Activated B cell treated with CpG ODN at 0.5 μM for 24 hours (primary cell): ENCODE measurements around the gene ZNF774. TPM values are rescaled to one million over a fixed set of nuclear protein-coding genes. Genes with fewer than 3 reads are reported as not detected.

Experiments used
- ATAC-seq: fragments of 200-7000 bp; cut with Tn5 transposase; one replicate; pipeline ENCODE4 v1.10.0; 2021; ENCODE audit warnings: low read depth, mild to moderate bottlenecking, moderate library complexity
- CTCF ChIA-PET: fragments of 350-600 bp; sonication (Branson Sonifier 250); formaldehyde crosslinking; loops from one replicate; lab custom pipeline; 2021; ENCODE audit warnings: antibody characterized with exemption; lab: Charles Lee
- POLR2A ChIA-PET: fragments of 350-600 bp; sonication (Branson Sonifier 250); formaldehyde crosslinking; loops from one replicate; lab custom pipeline; 2021; ENCODE audit warnings: antibody characterized with exemption; lab: Charles Lee
- DNase-seq: peaks from one replicate; pipeline ENCODE4 v3.0.0; 2022
- H3K27ac Mint-ChIP-seq: one replicate; pipeline ENCODE4 v1.8.0; 2020; ENCODE audit warnings: mixed read lengths
- H3K27me3 Mint-ChIP-seq: one replicate; pipeline ENCODE4 v1.8.0; 2021; ENCODE audit warnings: mixed read lengths
- H3K36me3 Mint-ChIP-seq: one replicate; pipeline ENCODE4 v1.8.0; 2021; ENCODE audit warnings: low read depth, mixed read lengths
- H3K4me1 Mint-ChIP-seq: one replicate; pipeline ENCODE4 v1.8.0; 2021; ENCODE audit warnings: mixed read lengths
- H3K4me3 Mint-ChIP-seq: one replicate; pipeline ENCODE4 v1.8.0; 2020; ENCODE audit warnings: mild to moderate bottlenecking, mixed read lengths
- H3K9me3 Mint-ChIP-seq: one replicate; pipeline ENCODE4 v1.8.0; 2020; ENCODE audit warnings: mixed read lengths
- CTCF ChIP-seq: fragments of 200-600 bp; IDR thresholded peaks from one replicate; pipeline ENCODE4 v1.8.0; 2022; ENCODE audit warnings: antibody characterized with exemption, mild to moderate bottlenecking
- intact Hi-C: fragments of 100-400 bp; cut with micrococcal nuclease; formaldehyde crosslinking; loops from one replicate; pipeline ENCODE4 v1.15.1; 2024
- total RNA-seq: library from RNA; stranded (reverse); gene quantifications from 2 replicates; pipeline ENCODE4 v1.2.3, GENCODE V29; 2022

The ZNF774 gene
- total RNA-seq, 1 donor from 2014 or later, result 1.3 TPM

- POLR2A ChIA-PET, result interaction anchor here (0.7 kb wide), 1 partner anchor 155 kb away, joined by 7 read pairs; no protein-coding TSS in a partner anchor
These were observed 6.3 kb downstream of the ZNF774 start for GRCh38 chr15:90358124-90359033.

GRCh38 chr15:90360746-90361145 is 8.7 kb downstream of the ZNF774 start:
- POLR2A ChIA-PET, result interaction anchor here (1.2 to 2.1 kb wide), 2 partner anchors 15 to 27 kb away, joined by 3 to 9 read pairs; partner anchors contain the start of gene IQGAP1
- Mint-ChIP-seq H3K4me1 (peaks cover 8% of the 10 kb centered on the region), H3K27ac (no peak overlapping the region), H3K36me3 (no peaks in the 10 kb centered on the region), H3K27me3 (no peaks in the 10 kb centered on the region), H3K4me3 (no peak overlapping the region), H3K9me3 (no peaks in the 10 kb centered on the region)
- intact Hi-C loops, result loop anchor here (5.0 kb wide), 1 partner anchor 62 kb away; no protein-coding TSS in a partner anchor
- DNase-seq (no peak), ATAC-seq (no peak)
- no peak for TF ChIP-seq CTCF
- CTCF ChIA-PET, result interaction anchor here (0.9 to 5.7 kb wide), 10 partner anchors 15 to 576 kb away, joined by 3 to 42 read pairs (median 4); no protein-coding TSS in a partner anchor

More at GRCh38 chr15:90358124-90359033, 6.3 kb downstream of the ZNF774 start:
- no peaks in the 10 kb centered on the region for H3K27me3 Mint-ChIP-seq
- no peaks in the 10 kb centered on the region for H3K9me3 Mint-ChIP-seq
- CTCF ChIA-PET, result interaction anchor here (0.6 kb wide), 1 partner anchor 99 kb away, joined by 6 read pairs; no protein-coding TSS in a partner anchor
- H3K27ac Mint-ChIP-seq, result no peak overlapping the region
- intact Hi-C loops, result no loop called here
- TF ChIP-seq CTCF, result no peak
- no peaks in the 10 kb centered on the region for H3K36me3 Mint-ChIP-seq
- H3K4me3 Mint-ChIP-seq, result no peak overlapping the region
- no peak for ATAC-seq
- peaks cover 8% of the 10 kb centered on the region for H3K4me1 Mint-ChIP-seq
- no peak for DNase-seq

GRCh38 chr15:90362936-90363212 is 10.8 kb downstream of the ZNF774 start:
- H3K4me3 Mint-ChIP-seq, result no peak overlapping the region
- intact Hi-C loops, result loop anchor here (1.0 to 5.0 kb wide), 7 partner anchors 11 to 524 kb away; partner anchors contain the start of genes IQGAP1 and ZNF774
- no peak overlapping the region for H3K27ac Mint-ChIP-seq
- H3K4me1 Mint-ChIP-seq, result peaks cover 8% of the 10 kb centered on the region
- no peaks in the 10 kb centered on the region for H3K36me3 Mint-ChIP-seq
- no peaks in the 10 kb centered on the region for H3K27me3 Mint-ChIP-seq
- ATAC-seq (no peak), DNase-seq (no peak)
- POLR2A ChIA-PET, result no interaction called here
- CTCF ChIA-PET, result interaction anchor here (0.7 to 5.7 kb wide), 6 partner anchors 25 to 257 kb away, joined by 3 to 42 read pairs (median 6); partner anchors contain the start of gene IQGAP1
- no peak for TF ChIP-seq CTCF
- no peaks in the 10 kb centered on the region for H3K9me3 Mint-ChIP-seq

- POLR2A ChIA-PET, result no interaction called here
- Mint-ChIP-seq H3K9me3 (no peaks in the 10 kb centered on the region), H3K4me3 (no peak overlapping the region)
These were observed 12.2 kb downstream of the ZNF774 start for GRCh38 chr15:90364251-90364650.

More at GRCh38 chr15:90364251-90364650, 12.2 kb downstream of the ZNF774 start:
- Mint-ChIP-seq H3K27ac (no peak overlapping the region), H3K36me3 (no peaks in the 10 kb centered on the region), H3K4me1 (peaks cover 8% of the 10 kb centered on the region), H3K27me3 (no peaks in the 10 kb centered on the region)
- ATAC-seq (no peak), DNase-seq (no peak)
- intact Hi-C loops, result loop anchor here (5.0 kb wide), 1 partner anchor 58 kb away; no protein-coding TSS in a partner anchor
- TF ChIP-seq CTCF, result no peak
- CTCF ChIA-PET, result interaction anchor here (5.7 kb wide), 1 partner anchor 118 kb away, joined by 42 read pairs; no protein-coding TSS in a partner anchor
